Effector CD4-positive, alpha-beta T cell (primary cell): Measurements from ENCODE around the gene CMYA5.

Source experiments
- DNase-seq: peaks from one replicate; pipeline ENCODE4 v3.0.0-alpha.2; 2020

The CMYA5 gene

DNA sequence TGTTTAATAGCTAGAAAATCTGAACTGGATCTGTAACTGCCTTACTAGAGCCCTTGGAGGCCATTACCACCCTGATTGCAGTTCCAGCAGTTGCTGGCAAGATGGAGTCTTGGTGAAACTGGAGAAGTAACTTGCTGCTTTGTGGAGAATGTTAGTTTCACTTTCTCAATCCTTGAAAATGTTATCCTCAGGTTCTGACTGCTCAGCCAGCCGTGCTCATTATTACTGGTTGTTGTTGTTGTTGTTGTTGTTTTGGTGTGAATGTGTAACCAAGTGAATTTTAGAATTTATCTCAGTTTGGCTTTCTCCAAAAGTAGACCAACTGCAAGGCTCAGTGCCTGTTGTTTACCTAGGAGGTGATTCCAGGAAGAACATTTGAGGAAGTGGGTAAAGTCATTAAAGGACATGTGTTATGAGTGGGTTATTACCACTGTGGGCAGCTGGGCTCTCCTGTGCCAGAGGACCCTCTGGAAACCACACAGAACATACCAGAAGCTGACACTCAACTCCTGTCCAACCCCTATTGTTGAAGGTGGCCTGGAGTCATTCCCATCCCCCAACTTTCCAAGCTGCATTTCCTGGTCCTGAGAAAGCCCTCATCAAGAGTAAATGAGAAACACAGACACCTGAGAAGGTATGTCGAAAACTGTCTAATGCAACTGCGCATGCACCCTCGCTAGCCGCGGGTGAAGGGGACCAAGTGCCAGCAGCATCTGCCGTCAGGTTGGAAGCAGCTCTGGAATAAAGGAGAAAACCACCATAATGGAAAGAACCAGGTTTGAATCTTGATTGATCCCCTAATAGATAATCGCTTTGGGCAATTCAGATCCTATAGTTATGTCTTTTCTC, 111.6 kb downstream of the CMYA5 start:
- DNase-seq, result no peak

DNA sequence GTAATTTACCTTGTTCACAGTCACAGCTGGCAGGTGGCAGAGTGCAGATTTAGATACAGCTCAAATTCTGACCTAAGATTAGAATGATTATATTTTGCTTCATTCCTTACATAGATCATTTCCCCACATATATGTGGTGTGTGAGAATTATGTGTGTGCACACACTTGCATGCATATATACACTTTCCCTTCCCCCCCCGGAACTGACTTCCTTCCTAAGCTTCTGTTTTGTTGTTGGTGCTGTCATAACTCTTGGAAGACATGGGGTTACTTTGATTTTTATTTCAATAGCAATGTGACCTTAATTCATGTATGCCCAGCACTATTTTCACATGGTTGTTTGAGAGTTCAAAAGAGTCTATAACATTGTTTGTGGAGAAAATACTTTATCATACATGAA, 112.8 kb downstream of the CMYA5 start:
- DNase-seq, result no peak

DNA sequence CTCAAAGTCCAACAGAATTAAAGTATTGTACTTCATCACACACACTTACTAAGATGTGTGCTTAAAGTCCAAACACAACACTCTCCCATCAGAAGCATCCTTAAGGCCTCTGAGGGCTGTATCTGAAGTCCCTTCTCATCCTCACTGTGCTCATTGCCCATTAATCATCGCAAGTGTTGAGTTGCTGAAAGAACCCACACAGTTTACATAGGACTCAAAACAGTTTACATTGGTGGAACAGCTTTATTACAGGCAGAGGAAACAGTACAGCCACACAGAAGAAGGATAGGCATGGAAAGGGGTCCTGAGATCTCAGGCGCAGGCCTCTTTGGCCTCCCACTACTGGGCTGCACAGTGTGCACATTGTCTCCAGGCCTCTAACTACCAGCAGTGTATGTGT, 113.4 kb downstream of the CMYA5 start:
- DNase-seq, result no peak

GRCh38 chr5:79806741-79807140, 117.1 kb downstream of the CMYA5 start:
- DNase-seq, result no peak

DNA sequence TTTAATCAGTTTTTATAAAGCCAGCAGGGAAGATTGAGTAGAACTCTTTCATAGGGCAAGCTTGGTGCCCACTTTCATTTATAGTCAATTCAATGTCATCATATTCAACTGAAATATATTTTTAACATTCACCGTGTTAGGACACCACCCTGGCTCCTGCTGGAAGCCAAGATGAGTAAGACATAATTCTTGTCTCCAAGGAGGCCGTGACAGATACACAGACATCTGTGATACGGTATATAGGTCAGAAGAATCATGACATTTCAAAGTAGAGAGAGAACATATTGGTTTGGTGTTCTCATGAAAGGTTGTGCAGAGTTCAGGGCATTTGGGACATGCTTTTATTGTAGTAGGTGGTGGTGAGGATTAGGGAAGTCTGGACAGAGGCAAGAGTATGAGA, 120.1 kb downstream of the CMYA5 start:
- no peak for DNase-seq

DNA sequence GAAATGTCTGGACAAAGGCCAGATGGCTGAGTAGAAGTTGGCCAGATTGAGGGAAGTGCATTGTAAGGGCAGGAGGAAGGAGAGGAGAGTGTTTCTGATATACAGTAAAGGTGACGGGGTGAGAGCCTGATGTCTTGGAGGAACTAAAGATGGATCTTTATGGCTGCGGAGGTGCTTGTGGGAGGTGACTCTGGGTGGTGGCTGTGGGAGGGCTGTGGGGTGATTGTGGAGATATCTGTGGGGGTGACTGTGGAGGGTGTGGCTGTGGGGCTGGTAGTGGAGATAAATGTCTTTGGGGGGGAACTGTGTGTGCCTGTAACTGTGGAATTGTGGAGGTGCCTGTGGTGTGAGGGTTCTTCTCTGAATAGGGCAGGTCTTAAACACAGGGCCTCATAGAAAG, 121.4 kb downstream of the CMYA5 start:
- no peak for DNase-seq

GRCh38 chr5:79811904-79812303, 122.3 kb downstream of the CMYA5 start:
- DNase-seq, result no peak

- no peak for DNase-seq
Observed at GRCh38 chr5:79814699-79815098, 125.1 kb downstream of the CMYA5 start.

DNA sequence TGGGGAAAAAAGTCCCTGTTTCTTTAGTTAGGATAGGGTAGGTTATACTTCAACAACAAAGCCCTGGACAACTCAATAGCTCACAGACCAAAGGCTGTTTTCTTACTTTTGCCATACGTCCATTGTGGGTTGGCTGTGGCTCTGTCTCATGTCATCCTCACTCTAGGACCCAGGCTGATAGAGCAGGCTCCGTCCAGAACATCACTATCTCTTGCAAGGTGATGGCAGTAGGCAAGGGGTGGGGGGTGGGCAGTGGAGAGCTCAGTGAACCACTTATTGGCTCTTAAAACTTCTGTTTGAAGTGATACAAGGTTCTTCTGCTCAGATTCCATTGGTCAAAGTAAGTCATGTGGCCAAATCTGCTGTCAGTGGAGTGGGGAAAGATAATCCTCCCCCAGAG, 126.4 kb downstream of the CMYA5 start:
- no peak for DNase-seq

GRCh38 chr5:79820648-79821047, 131.0 kb downstream of the CMYA5 start:
- no peak for DNase-seq

- DNase-seq, result no peak
Observed at GRCh38 chr5:79824444-79824843, 134.8 kb downstream of the CMYA5 start.

DNA sequence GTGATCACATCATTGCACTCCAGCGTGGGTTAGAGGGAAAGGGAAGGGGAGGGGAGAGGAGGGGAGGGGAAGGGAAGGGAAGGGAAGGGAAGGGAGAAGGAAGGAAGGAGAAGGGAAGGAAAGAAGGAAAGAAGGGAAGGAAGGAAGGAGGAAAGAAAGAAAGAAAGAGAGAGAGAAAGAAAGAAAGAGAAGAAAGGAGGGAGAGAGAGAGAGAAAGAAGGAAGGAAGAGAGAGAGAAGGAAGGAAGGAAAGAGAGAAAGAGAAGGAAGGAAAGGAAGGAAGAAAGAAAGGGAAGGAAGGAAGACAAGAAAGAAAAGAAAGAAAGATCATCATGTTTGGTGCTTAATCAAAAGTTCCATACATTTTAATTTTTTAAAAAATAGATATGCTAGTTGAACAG, 136.2 kb downstream of the CMYA5 start:
- DNase-seq, result no peak

DNA sequence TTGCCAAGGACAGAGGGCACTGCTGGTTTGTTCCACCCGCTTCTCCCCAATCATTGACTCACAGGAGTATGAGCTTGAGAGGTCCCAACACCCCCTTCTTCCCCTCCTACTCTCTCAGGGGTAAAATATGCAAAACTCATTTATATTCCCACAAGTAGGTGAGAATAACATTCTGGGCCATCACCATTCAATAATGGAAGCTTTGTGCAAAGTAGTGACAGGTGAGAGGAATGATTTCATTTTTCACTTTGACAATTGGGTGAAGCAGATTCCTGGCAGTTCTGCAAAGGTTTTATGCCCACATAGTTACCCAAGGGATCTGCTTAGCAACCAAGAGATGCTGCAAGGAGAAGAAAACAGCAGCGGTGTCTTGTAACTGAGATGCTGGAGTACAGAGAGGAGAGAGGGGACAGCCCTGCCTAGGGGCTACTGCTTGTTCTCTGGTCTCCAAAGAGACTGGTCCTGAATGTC, 137.6 kb downstream of the CMYA5 start:
- no peak for DNase-seq

GRCh38 chr5:79829260-79829659, 139.6 kb downstream of the CMYA5 start:
- DNase-seq, result no peak

- DNase-seq, result no peak
Observed at GRCh38 chr5:79831381-79832309, 142.0 kb downstream of the CMYA5 start.

GRCh38 chr5:79832911-79833310, 143.3 kb downstream of the CMYA5 start:
- no peak for DNase-seq

DNA sequence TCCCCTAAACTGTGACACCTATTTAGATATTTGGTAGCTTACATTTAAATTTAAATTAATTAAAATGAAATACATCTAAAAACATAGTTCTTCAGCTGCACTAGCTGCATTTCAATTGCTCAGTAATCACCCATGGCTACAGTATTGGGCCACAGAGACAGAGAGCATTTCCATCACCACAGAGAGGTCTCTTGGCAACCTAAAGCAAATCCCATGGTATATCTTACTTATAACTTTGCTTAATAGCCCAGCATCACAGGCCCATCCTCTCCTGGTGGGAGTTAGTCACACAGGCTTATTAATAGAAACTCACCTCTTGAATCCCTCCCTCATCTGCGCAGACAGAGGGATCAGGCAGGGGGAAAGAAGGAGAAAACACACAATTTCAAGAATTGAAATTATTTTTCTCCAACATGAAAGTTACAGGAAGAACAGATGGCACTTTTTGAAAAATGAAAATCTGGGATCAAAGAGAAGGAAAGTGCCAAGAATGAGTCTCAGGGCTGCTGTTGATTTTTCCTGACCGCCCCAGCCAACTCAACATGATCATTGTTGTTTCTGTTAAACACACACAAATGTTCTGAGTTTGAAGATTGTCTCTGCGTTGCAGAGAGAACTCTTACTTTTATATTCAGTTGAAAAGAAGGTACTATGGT, 144.6 kb downstream of the CMYA5 start:
- no peak for DNase-seq

DNA sequence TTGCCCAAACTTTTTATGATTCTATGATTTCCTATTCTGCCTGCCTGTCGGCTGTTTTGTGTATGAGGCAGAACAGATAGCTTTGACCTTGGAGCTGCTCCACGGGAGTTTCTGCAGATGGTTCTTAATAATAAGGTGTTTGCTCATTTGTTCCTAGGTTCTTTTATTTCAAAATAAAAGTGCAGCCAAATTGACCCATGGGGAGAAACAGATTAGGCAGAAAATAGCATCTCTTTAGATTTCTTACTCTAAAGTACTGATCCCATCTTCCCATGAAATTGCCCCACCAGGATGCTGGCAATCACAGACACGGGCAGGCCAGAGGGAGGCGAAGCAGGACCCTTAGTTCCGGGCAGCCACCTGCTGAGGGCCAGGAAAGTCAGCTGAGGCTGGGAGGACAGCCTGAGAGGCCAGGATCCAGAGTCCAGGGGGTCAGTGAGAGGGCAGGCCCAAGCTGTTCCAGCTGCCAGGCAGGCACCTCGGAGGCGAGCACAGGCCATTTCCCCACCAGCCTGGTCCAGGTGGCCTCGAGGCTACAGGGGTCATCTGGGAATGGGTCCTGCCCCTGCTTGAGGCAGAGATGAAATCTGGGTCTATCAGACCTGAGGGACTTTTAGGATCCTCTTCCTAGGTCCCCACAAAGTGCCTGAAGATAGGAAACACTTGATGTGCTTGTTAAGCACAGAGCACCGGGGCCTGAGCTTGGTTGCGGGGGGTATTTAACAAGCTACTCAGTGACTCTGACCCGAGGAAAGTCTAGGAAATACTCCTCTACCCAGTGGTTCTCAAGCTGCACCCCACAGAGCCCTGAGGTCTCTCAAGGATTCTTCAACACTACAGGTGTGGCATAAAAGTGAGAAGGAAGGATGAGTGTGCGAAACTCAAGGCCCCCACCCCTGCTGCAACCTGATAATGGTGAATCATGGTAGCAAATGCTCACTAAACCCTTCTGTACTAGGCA, 145.4 kb downstream of the CMYA5 start:
- no peak for DNase-seq

DNA sequence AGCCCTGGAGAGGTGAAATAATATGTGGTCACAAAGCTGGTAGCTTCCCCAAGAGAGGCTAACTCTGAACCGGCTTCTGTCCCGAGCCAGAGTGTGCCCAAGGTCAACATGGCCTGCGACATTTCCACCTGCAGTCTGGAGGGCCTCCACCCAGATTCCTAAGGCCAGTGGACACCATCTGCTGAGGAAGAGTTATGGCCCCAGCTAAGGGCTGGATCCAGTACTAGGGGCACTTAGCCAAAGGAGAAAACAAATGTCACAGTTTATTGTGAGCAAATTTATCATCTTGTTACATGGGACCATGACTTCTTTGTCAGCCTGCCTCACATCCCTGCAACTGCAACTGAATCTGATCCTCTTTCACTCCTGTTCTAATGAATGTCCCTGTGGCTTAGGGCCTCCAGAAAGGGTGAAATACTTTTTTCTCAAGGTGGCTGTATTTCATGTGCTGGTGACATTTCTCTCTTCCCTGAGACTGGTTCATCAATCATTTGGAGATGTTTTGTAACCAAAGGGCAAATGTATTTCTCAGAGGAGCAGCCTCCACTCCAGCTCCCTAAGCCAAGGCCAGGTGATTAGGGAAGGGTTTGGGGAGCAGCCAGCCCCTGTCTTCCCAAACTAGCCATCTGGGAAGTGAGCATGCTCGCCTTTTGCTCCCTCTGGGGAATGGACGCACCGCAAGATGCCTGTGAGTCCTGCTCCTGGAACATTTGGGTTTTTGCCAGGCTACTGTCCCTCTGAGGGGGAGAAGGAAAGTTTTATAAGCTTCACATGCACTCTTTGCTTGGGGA, 148.3 kb downstream of the CMYA5 start:
- DNase-seq, result no peak

GRCh38 chr5:79840084-79840990, 150.7 kb downstream of the CMYA5 start:
- DNase-seq, result no peak
